SK-N-SH (cell line): ENCODE data around the gene CASQ1.

ENCODE experiments used
- JUND ChIP-seq: IDR thresholded peaks from 2 replicates; pipeline ENCODE4 v1.4.0; 2012
- SIN3A ChIP-seq: IDR thresholded peaks from 2 replicates; pipeline ENCODE4 v1.6.1; 2012; ENCODE audit warnings: low read depth, mild to moderate bottlenecking, low read length, moderate library complexity, borderline replicate concordance
- SMC3 ChIP-seq: IDR thresholded peaks from 2 replicates; pipeline ENCODE4 v1.6.1; 2012; ENCODE audit warnings: low read depth, low read length, improper control_type of control experiment
- TF ChIP-seq, protein P1 (sequence below): fragments of 200-600 bp; sonication (generic); IDR thresholded peaks from 2 replicates; pipeline ENCODE4 v1.6.1; 2017; ENCODE audit warnings: antibody characterized with exemption, mild to moderate bottlenecking, moderate library complexity
- TF ChIP-seq, protein P2 (sequence below): IDR thresholded peaks from 2 replicates; pipeline ENCODE4 v1.4.0; 2012; ENCODE audit warnings: low read depth

DNA sequence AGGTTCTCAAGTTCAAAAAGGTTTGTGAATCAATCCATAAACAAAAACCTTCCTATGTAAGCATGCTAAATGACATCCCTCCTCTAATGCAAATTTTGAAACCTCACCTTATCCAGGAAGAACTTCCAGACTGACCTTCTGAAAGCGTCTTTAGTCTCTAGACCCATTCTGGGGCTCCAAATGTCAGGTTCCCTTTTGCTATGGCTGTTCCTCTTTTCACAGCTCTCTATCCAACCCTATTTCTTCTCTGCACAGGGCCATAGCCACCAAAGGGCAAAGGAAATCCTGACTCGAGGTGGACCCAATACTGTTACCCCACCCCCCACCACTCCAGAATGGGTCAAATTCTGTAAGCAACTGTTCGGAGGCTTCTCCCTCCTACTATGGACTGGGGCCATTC, 35.6 kb upstream of the CASQ1 start:
- TF ChIP-seq, protein P1, sequence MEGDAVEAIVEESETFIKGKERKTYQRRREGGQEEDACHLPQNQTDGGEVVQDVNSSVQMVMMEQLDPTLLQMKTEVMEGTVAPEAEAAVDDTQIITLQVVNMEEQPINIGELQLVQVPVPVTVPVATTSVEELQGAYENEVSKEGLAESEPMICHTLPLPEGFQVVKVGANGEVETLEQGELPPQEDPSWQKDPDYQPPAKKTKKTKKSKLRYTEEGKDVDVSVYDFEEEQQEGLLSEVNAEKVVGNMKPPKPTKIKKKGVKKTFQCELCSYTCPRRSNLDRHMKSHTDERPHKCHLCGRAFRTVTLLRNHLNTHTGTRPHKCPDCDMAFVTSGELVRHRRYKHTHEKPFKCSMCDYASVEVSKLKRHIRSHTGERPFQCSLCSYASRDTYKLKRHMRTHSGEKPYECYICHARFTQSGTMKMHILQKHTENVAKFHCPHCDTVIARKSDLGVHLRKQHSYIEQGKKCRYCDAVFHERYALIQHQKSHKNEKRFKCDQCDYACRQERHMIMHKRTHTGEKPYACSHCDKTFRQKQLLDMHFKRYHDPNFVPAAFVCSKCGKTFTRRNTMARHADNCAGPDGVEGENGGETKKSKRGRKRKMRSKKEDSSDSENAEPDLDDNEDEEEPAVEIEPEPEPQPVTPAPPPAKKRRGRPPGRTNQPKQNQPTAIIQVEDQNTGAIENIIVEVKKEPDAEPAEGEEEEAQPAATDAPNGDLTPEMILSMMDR: no peak
- TF ChIP-seq, protein P2, sequence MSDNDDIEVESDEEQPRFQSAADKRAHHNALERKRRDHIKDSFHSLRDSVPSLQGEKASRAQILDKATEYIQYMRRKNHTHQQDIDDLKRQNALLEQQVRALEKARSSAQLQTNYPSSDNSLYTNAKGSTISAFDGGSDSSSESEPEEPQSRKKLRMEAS: no peak
- no peak for TF ChIP-seq SIN3A
- TF ChIP-seq SMC3: no peak
- TF ChIP-seq JUND: no peak
